ENCODE results near the gene SOSTDC1. TPM values are rescaled to one million over a fixed set of nuclear protein-coding genes. Genes with fewer than 3 reads are reported as not detected.

The SOSTDC1 gene
- total RNA-seq, 1 experiment from 2014 or later = not detected

DNA sequence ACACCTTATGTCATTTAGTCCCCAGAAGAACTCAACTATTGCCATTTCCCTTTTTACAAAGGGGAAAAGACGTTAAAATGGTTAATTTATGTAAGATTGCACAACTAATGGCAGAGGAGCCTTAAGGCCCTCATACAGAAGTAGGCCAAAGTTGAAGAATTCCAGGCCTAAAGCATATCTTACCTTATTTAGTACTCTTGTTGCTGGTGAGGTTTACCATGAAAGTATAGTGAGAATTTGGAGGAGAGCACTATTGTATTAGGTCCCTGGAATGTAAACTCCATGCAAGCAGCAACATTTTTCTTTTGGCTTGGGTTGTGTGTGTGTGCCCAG, 43.5 kb downstream of the SOSTDC1 start:
- TF ChIP-seq EZH2 (IDR thresholded peaks at IDR 0.05; ENCODE audit: borderline replicate concordance, low read depth, low read length, poor library complexity, severe bottlenecking) = no peak
- TF ChIP-seq, protein P1, sequence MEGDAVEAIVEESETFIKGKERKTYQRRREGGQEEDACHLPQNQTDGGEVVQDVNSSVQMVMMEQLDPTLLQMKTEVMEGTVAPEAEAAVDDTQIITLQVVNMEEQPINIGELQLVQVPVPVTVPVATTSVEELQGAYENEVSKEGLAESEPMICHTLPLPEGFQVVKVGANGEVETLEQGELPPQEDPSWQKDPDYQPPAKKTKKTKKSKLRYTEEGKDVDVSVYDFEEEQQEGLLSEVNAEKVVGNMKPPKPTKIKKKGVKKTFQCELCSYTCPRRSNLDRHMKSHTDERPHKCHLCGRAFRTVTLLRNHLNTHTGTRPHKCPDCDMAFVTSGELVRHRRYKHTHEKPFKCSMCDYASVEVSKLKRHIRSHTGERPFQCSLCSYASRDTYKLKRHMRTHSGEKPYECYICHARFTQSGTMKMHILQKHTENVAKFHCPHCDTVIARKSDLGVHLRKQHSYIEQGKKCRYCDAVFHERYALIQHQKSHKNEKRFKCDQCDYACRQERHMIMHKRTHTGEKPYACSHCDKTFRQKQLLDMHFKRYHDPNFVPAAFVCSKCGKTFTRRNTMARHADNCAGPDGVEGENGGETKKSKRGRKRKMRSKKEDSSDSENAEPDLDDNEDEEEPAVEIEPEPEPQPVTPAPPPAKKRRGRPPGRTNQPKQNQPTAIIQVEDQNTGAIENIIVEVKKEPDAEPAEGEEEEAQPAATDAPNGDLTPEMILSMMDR (conservative IDR thresholded peaks at IDR 0.05; ENCODE audit: low read depth, low read length) = no peak
- Histone ChIP-seq H3K36me3 (ENCODE audit: insufficient read depth, low read length, poor library complexity, severe bottlenecking) (no peaks in the 10 kb centered on the region), H3K27ac (ENCODE audit: low read depth, low read length, poor library complexity, severe bottlenecking) (no peak overlapping the region), H3K4me3 (ENCODE audit: low read depth, low read length, poor library complexity, severe bottlenecking) (no peak overlapping the region), H3K9me3 (ENCODE audit: low read depth, low read length, poor library complexity, severe bottlenecking) (no peaks in the 10 kb centered on the region), H3K27me3 (replicated peaks; ENCODE audit: insufficient read depth, low read depth, low read length, poor library complexity) (no peaks in the 10 kb centered on the region), H3K4me1 (ENCODE audit: insufficient read depth, low read length, poor library complexity, severe bottlenecking) (no peaks in the 10 kb centered on the region)
- CTCF ChIA-PET = no interaction called here
- POLR2A ChIA-PET (ENCODE audit: low non-redundant PET) = no interaction called here
- no TSS peak for BruUV-seq (replicated peaks)
- no peak for DNase-seq (ENCODE audit: low spot score)
- intact Hi-C loops (cut with micrococcal nuclease; ENCODE audit: unreplicated experiment) = no loop called here

DNA sequence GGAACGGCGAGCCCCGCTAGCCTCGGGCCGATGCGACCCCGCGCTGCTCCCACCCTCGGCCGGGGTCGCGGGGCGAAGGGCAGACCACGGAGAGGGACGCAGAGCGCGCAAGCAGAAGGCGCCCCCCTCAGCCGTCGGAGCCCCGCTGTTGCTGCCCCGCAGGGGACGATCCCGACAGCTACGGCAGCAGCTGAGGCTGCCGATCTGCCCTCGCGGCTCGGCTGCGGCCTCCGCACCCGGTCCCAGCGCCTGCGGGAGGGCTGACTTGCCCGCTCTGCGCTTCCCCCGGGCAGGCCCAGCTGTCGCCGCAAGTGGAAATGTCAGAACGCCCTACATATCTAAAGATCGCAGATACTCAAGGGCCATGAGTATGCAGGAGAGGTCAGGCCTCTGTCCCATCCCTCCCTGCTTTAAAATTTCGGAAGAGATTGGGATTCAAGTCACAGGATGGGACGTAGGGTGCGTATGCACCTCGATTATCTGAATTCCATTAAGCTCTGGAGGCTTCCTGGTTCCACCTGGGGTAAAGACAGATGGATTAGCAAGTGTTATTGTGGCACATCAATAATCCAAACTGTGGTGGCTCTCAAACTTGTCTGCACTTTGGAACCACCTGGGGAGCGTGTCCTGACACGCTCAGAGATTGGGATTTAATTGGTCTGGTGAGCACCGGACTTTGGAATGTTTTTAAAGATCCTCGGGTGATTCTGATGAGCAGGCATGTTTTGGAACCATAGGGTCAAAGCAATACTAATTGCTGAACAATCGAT, 44.0 kb downstream of the SOSTDC1 start, which contains the start of gene CRPPA:
CRPPA (minus strand) TSS at position 206 of the 770 bp plus-strand sequence. CDS start 216 bp downstream, outside the sequence.
- TF ChIP-seq EZH2 (IDR thresholded peaks at IDR 0.05; ENCODE audit: borderline replicate concordance, low read depth, low read length, poor library complexity, severe bottlenecking) = no peak
- TF ChIP-seq, protein P1 (conservative IDR thresholded peaks at IDR 0.05; ENCODE audit: low read depth, low read length) = no peak
- Histone ChIP-seq H3K4me3 (ENCODE audit: low read depth, low read length, poor library complexity, severe bottlenecking) (peak within 1 kb of the TSS; percentile 53), H3K36me3 (ENCODE audit: insufficient read depth, low read length, poor library complexity, severe bottlenecking) (no peaks in the 10 kb centered on the region), H3K9me3 (ENCODE audit: low read depth, low read length, poor library complexity, severe bottlenecking) (no peaks in the 10 kb centered on the region), H3K4me1 (ENCODE audit: insufficient read depth, low read length, poor library complexity, severe bottlenecking) (no peaks in the 10 kb centered on the region), H3K27ac (ENCODE audit: low read depth, low read length, poor library complexity, severe bottlenecking) (peak within 1 kb of the TSS; percentile 70), H3K27me3 (replicated peaks; ENCODE audit: insufficient read depth, low read depth, low read length, poor library complexity) (no peaks in the 10 kb centered on the region)
- CTCF ChIA-PET = interaction anchor here (1.1 kb wide), 1 partner anchor 143 kb away, joined by 5 read pairs; no protein-coding TSS in a partner anchor
- intact Hi-C loops (cut with micrococcal nuclease; ENCODE audit: unreplicated experiment) = no loop called here
- POLR2A ChIA-PET (ENCODE audit: low non-redundant PET) = no interaction called here
- no TSS peak for BruUV-seq (replicated peaks)
- no peak for DNase-seq (ENCODE audit: low spot score)

DNA sequence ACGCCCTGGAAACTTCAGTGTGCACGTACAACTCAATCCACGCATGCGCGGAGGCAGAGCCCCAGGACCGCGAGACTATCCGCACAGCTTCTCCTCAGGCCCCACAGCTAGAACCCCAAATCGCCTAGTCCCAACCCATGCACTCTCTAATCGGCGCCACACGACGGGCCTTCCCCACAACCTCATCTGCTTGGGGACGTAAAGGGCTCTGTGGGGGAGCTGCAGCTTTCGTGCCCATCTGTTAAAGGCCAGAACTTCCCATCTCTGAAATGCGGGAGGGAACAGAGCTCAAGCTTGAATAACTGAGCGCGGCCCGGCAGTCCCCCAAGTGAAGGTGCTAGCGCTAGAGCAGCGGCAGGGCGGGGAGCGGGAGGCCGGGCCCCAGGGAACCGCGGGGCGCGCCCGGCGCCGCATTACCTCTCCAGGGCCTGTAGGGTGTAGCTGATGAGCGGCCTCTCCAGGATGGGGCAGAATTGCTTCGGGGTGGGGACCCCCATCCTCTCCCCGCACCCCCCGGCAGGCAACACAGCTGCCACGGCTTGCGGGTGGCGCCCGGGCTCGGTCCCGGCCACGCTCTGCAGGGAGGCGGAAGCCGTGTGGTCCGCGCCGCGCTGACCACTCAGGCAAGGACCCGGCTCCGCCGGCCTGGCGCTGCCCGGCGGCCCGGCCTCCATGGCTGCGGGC, 44.7 kb downstream of the SOSTDC1 start:
- Histone ChIP-seq H3K4me1 (ENCODE audit: insufficient read depth, low read length, poor library complexity, severe bottlenecking) (no peaks in the 10 kb centered on the region), H3K27ac (ENCODE audit: low read depth, low read length, poor library complexity, severe bottlenecking) (peak overlapping the region; percentile 70), H3K36me3 (ENCODE audit: insufficient read depth, low read length, poor library complexity, severe bottlenecking) (no peaks in the 10 kb centered on the region), H3K9me3 (ENCODE audit: low read depth, low read length, poor library complexity, severe bottlenecking) (no peaks in the 10 kb centered on the region), H3K27me3 (replicated peaks; ENCODE audit: insufficient read depth, low read depth, low read length, poor library complexity) (no peaks in the 10 kb centered on the region), H3K4me3 (ENCODE audit: low read depth, low read length, poor library complexity, severe bottlenecking) (peak overlapping the region; percentile 53)
- CTCF ChIA-PET = interaction anchor here (0.6 to 1.2 kb wide), 3 partner anchors 144 to 323 kb away, joined by 3 to 5 read pairs (median 3); no protein-coding TSS in a partner anchor
- peak; percentile 82 for DNase-seq (ENCODE audit: low spot score)
- TF ChIP-seq, protein P1 (conservative IDR thresholded peaks at IDR 0.05; ENCODE audit: low read depth, low read length) = no peak
- TF ChIP-seq EZH2 (IDR thresholded peaks at IDR 0.05; ENCODE audit: borderline replicate concordance, low read depth, low read length, poor library complexity, severe bottlenecking) = no peak
- POLR2A ChIA-PET (ENCODE audit: low non-redundant PET) = no interaction called here
- no TSS peak for BruUV-seq (replicated peaks)
- intact Hi-C loops (cut with micrococcal nuclease; ENCODE audit: unreplicated experiment) = no loop called here
